Fibroblast of the aortic adventitia (primary cell): ENCODE data around the gene TEDC2. TPM values are rescaled to one million over a fixed set of nuclear protein-coding genes. Genes with fewer than 3 reads are reported as not detected.

Experiments used
- DNase-seq: peaks from one replicate; pipeline ENCODE4 v3.0.0-alpha.2; 2010; ENCODE audit warnings: low read depth
- H3K4me3 ChIP-seq: 2 replicates; pipeline ENCODE4 v1.5.1; 2011; ENCODE audit warnings: low read depth, mild to moderate bottlenecking, control low read depth, low read length, moderate library complexity
- CTCF ChIP-seq: IDR thresholded peaks from 2 replicates; pipeline ENCODE4 v1.5.1; 2011; ENCODE audit warnings: mild to moderate bottlenecking, low read length, control low read depth, inconsistent platforms; ENCODE audit not compliant: insufficient read depth
- total RNA-seq: library from RNA; depleted of rRNA; stranded (reverse); fragments of >200 nt; gene quantifications from 2 replicates; pipeline ENCODE4 v1.2.3, GENCODE V29; 2012; ENCODE audit warnings: low replicate concordance

TEDC2 gene
- total RNA-seq, 1 donor = 11.7 TPM

- DNase-seq = no peak
- H3K4me3 ChIP-seq = peak overlapping the region; percentile 76
- TF ChIP-seq CTCF = no peak
Measured at GRCh38 chr16:2473999-2474876, 14.3 kb downstream of the TEDC2 start.

GRCh38 chr16:2474877-2475412, 15.0 kb downstream of the TEDC2 start, which contains the start of gene TBC1D24:
Gene TBC1D24, plus strand, starts transcription at chr16:2475127. Its CDS starts 21,022 bp downstream, at chr16:2496149.
- DNase-seq = peak; percentile 73
- no peak for TF ChIP-seq CTCF
- H3K4me3 ChIP-seq = peak within 1 kb of the TSS; percentile 76

- TF ChIP-seq CTCF = no peak
- no peak for DNase-seq
- H3K4me3 ChIP-seq = peak overlapping the region; percentile 75
Measured at GRCh38 chr16:2475413-2476344, 15.8 kb downstream of the TEDC2 start.

- no peak for DNase-seq
- H3K4me3 ChIP-seq = no peak overlapping the region
- TF ChIP-seq CTCF = no peak
Measured at GRCh38 chr16:2476345-2476720, 16.4 kb downstream of the TEDC2 start.

GRCh38 chr16:2476741-2477140, 16.8 kb downstream of the TEDC2 start:
- no peak for DNase-seq
- no peak for TF ChIP-seq CTCF
- no peak overlapping the region for H3K4me3 ChIP-seq

GRCh38 chr16:2477327-2477726, 17.4 kb downstream of the TEDC2 start:
- no peak for TF ChIP-seq CTCF
- H3K4me3 ChIP-seq = no peak overlapping the region
- no peak for DNase-seq
